Cardiac fibroblast (primary cell): Measurements from ENCODE around the gene CSF1.

Experiments used
- DNase-seq, 2 donors: peaks; one replicate each; pipeline versions ENCODE4 v3.0.0 to v3.0.0-alpha.2; 2010; ENCODE audit warnings: low read depth in 2 of 2
- H3K4me3 ChIP-seq, 2 donors: replicated peaks in 1 of 2; 1 replicate in 1 of 2; 2 replicates in 1 of 2; pipeline ENCODE4 v1.5.1; 2011; ENCODE audit warnings: low read depth in 2 of 2, low read length in 2 of 2, mild to moderate bottlenecking in 2 of 2, moderate library complexity in 1 of 2
- TF ChIP-seq, protein P1 (sequence below): IDR thresholded peaks from one replicate; pipeline ENCODE4 v1.5.1; 2011; ENCODE audit warnings: low read depth, mild to moderate bottlenecking, low read length, inconsistent platforms

Gene CSF1

GRCh38 chr1:109907190-109907774 lies 3.4 kb upstream of the CSF1 start:
- TF ChIP-seq, protein P1, sequence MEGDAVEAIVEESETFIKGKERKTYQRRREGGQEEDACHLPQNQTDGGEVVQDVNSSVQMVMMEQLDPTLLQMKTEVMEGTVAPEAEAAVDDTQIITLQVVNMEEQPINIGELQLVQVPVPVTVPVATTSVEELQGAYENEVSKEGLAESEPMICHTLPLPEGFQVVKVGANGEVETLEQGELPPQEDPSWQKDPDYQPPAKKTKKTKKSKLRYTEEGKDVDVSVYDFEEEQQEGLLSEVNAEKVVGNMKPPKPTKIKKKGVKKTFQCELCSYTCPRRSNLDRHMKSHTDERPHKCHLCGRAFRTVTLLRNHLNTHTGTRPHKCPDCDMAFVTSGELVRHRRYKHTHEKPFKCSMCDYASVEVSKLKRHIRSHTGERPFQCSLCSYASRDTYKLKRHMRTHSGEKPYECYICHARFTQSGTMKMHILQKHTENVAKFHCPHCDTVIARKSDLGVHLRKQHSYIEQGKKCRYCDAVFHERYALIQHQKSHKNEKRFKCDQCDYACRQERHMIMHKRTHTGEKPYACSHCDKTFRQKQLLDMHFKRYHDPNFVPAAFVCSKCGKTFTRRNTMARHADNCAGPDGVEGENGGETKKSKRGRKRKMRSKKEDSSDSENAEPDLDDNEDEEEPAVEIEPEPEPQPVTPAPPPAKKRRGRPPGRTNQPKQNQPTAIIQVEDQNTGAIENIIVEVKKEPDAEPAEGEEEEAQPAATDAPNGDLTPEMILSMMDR: no peak
- no peak overlapping the region for H3K4me3 ChIP-seq
- no peak for DNase-seq

DNA sequence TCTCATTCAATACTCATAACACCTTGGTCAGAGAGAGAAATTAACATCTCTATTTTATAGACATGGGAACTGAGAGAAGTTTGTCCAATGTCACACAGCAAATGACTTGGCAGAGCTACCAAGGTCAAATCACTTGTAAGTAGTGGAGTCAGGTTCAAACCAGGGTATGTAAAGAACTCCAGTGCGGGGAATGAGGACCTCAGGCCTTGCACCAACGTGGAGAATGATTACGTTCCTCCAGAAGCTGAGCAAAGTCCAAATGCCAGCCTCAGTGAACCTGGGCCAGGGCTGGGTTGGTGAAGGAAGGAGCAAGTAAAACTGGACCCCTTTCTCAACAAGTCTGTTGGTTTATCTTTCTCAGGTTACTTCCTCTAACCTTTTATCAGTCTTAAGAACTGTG lies 1.8 kb upstream of the CSF1 start:
- TF ChIP-seq, protein P1: no peak
- DNase-seq: no peak
- no peak overlapping the region for H3K4me3 ChIP-seq

DNA sequence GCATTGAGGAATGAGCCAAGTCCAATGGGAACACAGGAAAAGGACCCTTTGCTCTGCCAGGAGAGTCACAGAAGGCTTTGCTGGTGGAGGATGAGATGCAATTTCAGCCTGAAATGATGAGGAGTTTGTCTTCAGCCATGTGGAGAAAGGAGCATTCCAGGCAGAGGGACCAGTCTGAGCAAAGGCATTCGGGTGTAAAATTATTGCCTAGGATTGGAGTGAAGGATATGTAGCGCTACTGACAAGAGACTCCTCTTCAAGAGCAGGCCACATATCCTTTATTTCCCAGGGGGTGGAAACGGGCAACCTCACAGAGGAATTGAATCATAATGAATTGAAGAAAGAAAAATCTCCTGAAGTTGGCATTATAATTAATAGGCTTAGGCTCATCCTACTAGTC lies 1.1 kb upstream of the CSF1 start:
- DNase-seq: no peak
- TF ChIP-seq, protein P1: no peak
- no peak overlapping the region for H3K4me3 ChIP-seq

DNA sequence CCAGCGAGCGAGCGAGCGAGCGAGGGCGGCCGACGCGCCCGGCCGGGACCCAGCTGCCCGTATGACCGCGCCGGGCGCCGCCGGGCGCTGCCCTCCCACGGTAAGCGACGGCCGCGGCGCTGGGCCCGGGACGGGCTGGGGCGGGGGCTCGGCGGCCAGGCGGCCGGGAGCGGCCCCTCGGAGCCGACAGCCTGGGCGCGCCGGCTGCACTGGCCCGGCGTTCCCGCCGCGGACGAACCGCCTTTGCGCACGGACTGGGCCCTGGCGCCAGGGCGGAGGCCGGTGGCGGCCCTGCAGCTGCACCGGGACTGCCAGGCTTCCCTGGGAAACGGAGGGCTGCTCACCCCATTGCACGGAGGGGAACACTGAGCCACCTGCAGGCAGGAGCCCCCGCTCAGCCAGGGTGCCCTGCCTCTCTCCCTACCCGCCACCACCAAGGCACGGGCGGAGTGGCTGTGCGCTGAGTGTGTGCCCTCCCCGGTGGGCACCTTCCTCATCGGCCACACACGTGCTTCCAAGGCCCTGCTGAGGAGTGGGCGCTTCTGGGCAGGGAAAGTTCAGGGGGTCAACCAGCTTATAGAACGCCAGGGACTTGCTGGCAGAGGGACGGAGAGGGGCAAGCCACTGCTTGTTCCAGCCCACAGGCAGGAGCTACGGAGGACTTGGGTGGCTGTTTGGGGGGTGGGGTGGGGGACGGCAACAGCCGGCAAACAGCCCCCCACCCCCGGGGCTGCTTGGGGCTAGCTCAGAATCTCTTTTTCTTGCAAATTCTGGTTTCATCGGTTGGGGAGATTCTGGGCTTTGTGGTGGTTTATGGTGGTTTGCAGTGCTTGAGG lies 532 bp downstream of the CSF1 start:
- peak in 1 of 2 donors; percentile 20 for DNase-seq
- TF ChIP-seq, protein P1: no peak
- H3K4me3 ChIP-seq: peak overlapping the region; percentile 98 to 99

DNA sequence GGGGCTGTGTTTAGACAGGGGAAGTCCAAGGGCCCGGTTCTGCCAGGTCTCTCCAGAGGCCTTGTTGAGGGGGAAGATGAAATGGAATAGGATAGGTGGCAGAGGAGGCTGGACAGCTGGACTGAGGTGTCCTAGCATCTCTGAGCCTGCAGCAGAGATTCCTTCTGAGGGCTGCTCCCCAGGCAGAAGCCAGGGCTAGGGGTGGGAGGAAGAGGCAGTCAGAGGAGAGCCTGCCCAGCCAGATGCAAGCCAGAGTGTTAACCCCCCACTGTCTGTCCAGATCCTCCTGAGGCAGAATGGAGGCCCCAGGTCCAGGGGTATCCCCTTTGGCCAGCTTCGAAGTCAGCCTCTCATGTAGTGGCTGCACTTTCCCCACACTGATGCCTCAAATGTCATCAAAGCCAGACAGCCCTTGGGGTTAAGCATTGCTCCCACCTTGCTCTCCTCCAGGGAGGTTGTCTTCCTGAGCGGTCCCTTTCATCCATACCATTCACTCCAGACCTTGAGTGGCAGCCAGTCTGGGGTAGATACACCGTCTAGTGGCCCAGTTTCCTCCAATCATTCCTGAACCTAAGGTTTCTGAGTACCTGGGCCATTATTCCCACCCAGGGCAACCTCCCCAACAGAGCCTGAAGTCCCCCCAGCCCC lies 1.7 kb downstream of the CSF1 start:
- peak overlapping the region; percentile 98 to 99 for H3K4me3 ChIP-seq
- DNase-seq: peak; percentile 18 to 41
- TF ChIP-seq, protein P1: no peak

- DNase-seq: peak; percentile 66 to 68
- H3K4me3 ChIP-seq: peak overlapping the region; percentile 98 to 99
- TF ChIP-seq, protein P1: no peak
Observed at GRCh38 chr1:109912873-109913272, 2.2 kb downstream of the CSF1 start.
